Sigmoid colon (tissue), 4 donors: Measurements from ENCODE around the gene VSIG1.

ENCODE experiments used
- EP300 ChIP-seq, 4 donors: sonication (generic); formaldehyde crosslinking; IDR thresholded peaks; one replicate each; pipeline ENCODE4 v1.6.1; 2017; ENCODE audit warnings: antibody characterized with exemption in 4 of 4
- POLR2A ChIP-seq, 2 donors: fragments of 450-650 bp; IDR thresholded peaks; one replicate each; pipeline ENCODE4 v1.6.1; 2016; ENCODE audit warnings: antibody characterized with exemption in 2 of 2, mild to moderate bottlenecking in 2 of 2, moderate library complexity in 2 of 2
- POLR2AphosphoS5 ChIP-seq, 4 donors: sonication (generic); formaldehyde crosslinking; IDR thresholded peaks; one replicate each; pipeline ENCODE4 v1.6.1; 2017; ENCODE audit warnings: antibody characterized with exemption in 4 of 4
- TF ChIP-seq, protein P1 (sequence below), 4 experiments: fragments of 450-650 bp in 3 of 4; fragments of 200-600 bp in 1 of 4; IDR thresholded peaks; one replicate each; pipeline ENCODE4 v1.5.1; 2016 to 2019; ENCODE audit warnings: antibody characterized with exemption in 4 of 4, mild to moderate bottlenecking in 3 of 4, moderate library complexity in 2 of 4

DNA sequence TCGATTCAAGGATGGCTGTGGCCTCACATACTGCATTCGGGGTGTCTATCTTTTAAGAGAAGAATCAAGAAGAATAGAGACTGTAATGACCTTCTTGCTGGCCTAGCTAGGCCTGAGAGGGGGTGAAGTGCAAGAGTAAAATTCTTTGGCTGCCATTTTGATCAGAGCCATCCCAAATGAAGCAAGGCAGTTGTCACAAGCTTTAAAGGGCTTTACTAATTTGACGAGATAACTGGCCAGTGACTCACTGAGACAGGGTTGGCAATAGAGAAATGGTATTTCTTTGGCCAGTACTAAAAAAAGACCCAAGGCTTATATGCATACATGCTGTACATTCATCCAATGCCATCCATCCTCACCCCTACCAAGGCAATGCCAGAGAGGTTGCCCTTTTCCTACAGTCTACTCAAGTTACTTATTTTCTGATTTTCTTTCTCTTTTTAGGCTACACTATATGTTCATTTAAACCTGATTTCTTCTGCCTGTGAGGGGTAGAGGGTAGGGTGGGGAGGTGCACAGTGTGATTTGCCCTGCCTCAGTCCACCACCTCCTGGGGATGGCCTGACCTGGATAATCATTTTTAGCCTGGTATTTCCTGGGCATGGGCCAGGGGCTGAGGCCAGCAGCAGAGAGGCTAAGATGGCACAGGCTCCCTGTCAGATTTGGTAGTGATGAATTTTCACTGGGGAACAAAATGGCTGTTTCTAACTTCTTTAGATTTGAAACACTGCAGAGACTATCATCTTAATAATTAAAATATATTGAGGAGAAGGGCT, 78.9 kb downstream of the VSIG1 start:
- TF ChIP-seq, protein P1, sequence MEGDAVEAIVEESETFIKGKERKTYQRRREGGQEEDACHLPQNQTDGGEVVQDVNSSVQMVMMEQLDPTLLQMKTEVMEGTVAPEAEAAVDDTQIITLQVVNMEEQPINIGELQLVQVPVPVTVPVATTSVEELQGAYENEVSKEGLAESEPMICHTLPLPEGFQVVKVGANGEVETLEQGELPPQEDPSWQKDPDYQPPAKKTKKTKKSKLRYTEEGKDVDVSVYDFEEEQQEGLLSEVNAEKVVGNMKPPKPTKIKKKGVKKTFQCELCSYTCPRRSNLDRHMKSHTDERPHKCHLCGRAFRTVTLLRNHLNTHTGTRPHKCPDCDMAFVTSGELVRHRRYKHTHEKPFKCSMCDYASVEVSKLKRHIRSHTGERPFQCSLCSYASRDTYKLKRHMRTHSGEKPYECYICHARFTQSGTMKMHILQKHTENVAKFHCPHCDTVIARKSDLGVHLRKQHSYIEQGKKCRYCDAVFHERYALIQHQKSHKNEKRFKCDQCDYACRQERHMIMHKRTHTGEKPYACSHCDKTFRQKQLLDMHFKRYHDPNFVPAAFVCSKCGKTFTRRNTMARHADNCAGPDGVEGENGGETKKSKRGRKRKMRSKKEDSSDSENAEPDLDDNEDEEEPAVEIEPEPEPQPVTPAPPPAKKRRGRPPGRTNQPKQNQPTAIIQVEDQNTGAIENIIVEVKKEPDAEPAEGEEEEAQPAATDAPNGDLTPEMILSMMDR (IDR thresholded peaks at IDR 0.05), result no peak
- TF ChIP-seq POLR2A (IDR thresholded peaks at IDR 0.05) (no peak), POLR2AphosphoS5 (IDR thresholded peaks at IDR 0.05) (no peak), EP300 (IDR thresholded peaks at IDR 0.05) (no peak)
